NCI-H1092 treated with DMSO at 0.1 percent for 48 hours (cell line): ENCODE measurements around the gene LDLRAD3.

Experiments
- DNase-seq: peaks from one replicate; lab custom pipeline; 2025; lab: John Stamatoyannopoulos, UW

LDLRAD3 gene

GRCh38 chr11:35962369-35963138 is 18.7 kb downstream of the LDLRAD3 start:
- DNase-seq = no peak

GRCh38 chr11:35963911-35964310 is 20.0 kb downstream of the LDLRAD3 start:
- DNase-seq = no peak

- DNase-seq = no peak
These were observed 21.0 kb downstream of the LDLRAD3 start for GRCh38 chr11:35964841-35965240.

GRCh38 chr11:35967042-35967441 is 23.2 kb downstream of the LDLRAD3 start:
- DNase-seq = no peak

- no peak for DNase-seq
These were observed 24.7 kb downstream of the LDLRAD3 start for GRCh38 chr11:35968386-35969088.

GRCh38 chr11:35969089-35970042 is 25.5 kb downstream of the LDLRAD3 start:
- DNase-seq = no peak

- no peak for DNase-seq
These were observed 26.6 kb downstream of the LDLRAD3 start for GRCh38 chr11:35970445-35970844.

- DNase-seq = no peak
These were observed 28.1 kb downstream of the LDLRAD3 start for GRCh38 chr11:35971841-35972422.

- DNase-seq = no peak
These were observed 31.2 kb downstream of the LDLRAD3 start for GRCh38 chr11:35974882-35975589.

- no peak for DNase-seq
These were observed 32.6 kb downstream of the LDLRAD3 start for GRCh38 chr11:35976434-35976833.

GRCh38 chr11:35978183-35978582 is 34.3 kb downstream of the LDLRAD3 start:
- DNase-seq = no peak

- DNase-seq = no peak
These were observed 35.0 kb downstream of the LDLRAD3 start for GRCh38 chr11:35978891-35979290.

GRCh38 chr11:35980686-35981390 is 37.0 kb downstream of the LDLRAD3 start:
- DNase-seq = no peak

GRCh38 chr11:35981581-35981980 is 37.7 kb downstream of the LDLRAD3 start:
- no peak for DNase-seq

GRCh38 chr11:35982061-35982460 is 38.2 kb downstream of the LDLRAD3 start:
- no peak for DNase-seq

- DNase-seq = no peak
These were observed 40.1 kb downstream of the LDLRAD3 start for GRCh38 chr11:35983981-35984380.

- no peak for DNase-seq
These were observed 43.1 kb downstream of the LDLRAD3 start for GRCh38 chr11:35986947-35987346.

GRCh38 chr11:35990170-35990569 is 46.3 kb downstream of the LDLRAD3 start:
- DNase-seq = no peak

GRCh38 chr11:35990816-35991215 is 47.0 kb downstream of the LDLRAD3 start:
- DNase-seq = no peak

GRCh38 chr11:35992548-35992947 is 48.7 kb downstream of the LDLRAD3 start:
- no peak for DNase-seq

- DNase-seq = no peak
These were observed 50.6 kb downstream of the LDLRAD3 start for GRCh38 chr11:35994421-35994820.
